Neural cell (in vitro differentiated cells): Measurements from ENCODE around the gene PACS2. TPM values are rescaled to one million over a fixed set of nuclear protein-coding genes. Genes with fewer than 3 reads are reported as not detected.

Source experiments
- H2AFZ ChIP-seq: fragments of 200-600, 300-800 bp; sonication (generic), shearing (Covaris generic); 2 replicates; pipeline ENCODE4 v1.6.0; 2014; ENCODE audit warnings: low read depth, mild to moderate bottlenecking, antibody characterized with exemption, low read length, moderate library complexity
- H3F3A ChIP-seq: fragments of 200-600 bp; shearing (Covaris generic); 2 replicates; pipeline ENCODE4 v1.6.1; 2016; ENCODE audit warnings: mild to moderate bottlenecking, moderate library complexity, mixed read lengths, antibody characterized with exemption, low read length; ENCODE audit not compliant: insufficient read depth, poor library complexity, severe bottlenecking
- H3K27ac ChIP-seq: fragments of 200-600, 300-800 bp; sonication (generic), shearing (Covaris generic); 2 replicates; pipeline ENCODE4 v1.5.1; 2014; ENCODE audit warnings: mild to moderate bottlenecking, low read length, moderate library complexity
- H3K27me3 ChIP-seq: fragments of 300-800, 200-600 bp; sonication (generic), shearing (Covaris generic); 2 replicates; pipeline ENCODE4 v1.6.0; 2014; ENCODE audit warnings: mild to moderate bottlenecking, low read depth, low read length, moderate library complexity; ENCODE audit not compliant: insufficient read depth
- H3K36me3 ChIP-seq: fragments of 300-800, 200-600 bp; sonication (generic), shearing (Covaris generic); 2 replicates; pipeline ENCODE4 v1.5.1; 2014; ENCODE audit warnings: mild to moderate bottlenecking, antibody characterized with exemption, low read length, moderate library complexity; ENCODE audit not compliant: insufficient read depth
- H3K4me2 ChIP-seq: fragments of 300-800, 200-600 bp; sonication (generic), shearing (Covaris generic); 2 replicates; pipeline ENCODE4 v1.6.0; 2014; ENCODE audit warnings: mild to moderate bottlenecking, low read length
- H3K4me3 ChIP-seq: fragments of 300-800, 200-600 bp; sonication (generic), shearing (Covaris generic); 2 replicates; pipeline ENCODE4 v1.5.1; 2014; ENCODE audit warnings: mild to moderate bottlenecking, low read length, moderate library complexity
- H3K79me2 ChIP-seq: fragments of 200-600 bp; shearing (Covaris generic); replicated peaks from 2 replicates; pipeline ENCODE4 v1.6.0; 2014; ENCODE audit warnings: mild to moderate bottlenecking, low read length, moderate library complexity; ENCODE audit not compliant: insufficient read depth
- H3K9ac ChIP-seq: fragments of 300-800, 200-600 bp; sonication (generic), shearing (Covaris generic); 2 replicates; pipeline ENCODE4 v1.6.1; 2016; ENCODE audit warnings: mild to moderate bottlenecking, low read length, mixed read lengths
- H3K9me2 ChIP-seq: fragments of 200-600 bp; shearing (Covaris generic); 2 replicates; pipeline ENCODE4 v1.6.1; 2016; ENCODE audit warnings: mild to moderate bottlenecking, low read length, mixed read lengths; ENCODE audit not compliant: insufficient read depth
- H3K9me3 ChIP-seq: fragments of 200-600, 300-800 bp; sonication (generic), shearing (Covaris generic); 2 replicates; pipeline ENCODE4 v1.6.1; 2016; ENCODE audit warnings: mild to moderate bottlenecking, mixed run types, low read length, moderate library complexity, mixed read lengths
- H4K20me1 ChIP-seq: fragments of 200-600 bp; shearing (Covaris generic); 2 replicates; pipeline ENCODE4 v1.6.1; 2016; ENCODE audit warnings: mild to moderate bottlenecking, mixed run types; ENCODE audit not compliant: insufficient read depth
- EP300 ChIP-seq: fragments of 450-650 bp; conservative IDR thresholded peaks from 2 replicates; pipeline ENCODE4 v1.6.1; 2014; ENCODE audit warnings: antibody characterized with exemption, mild to moderate bottlenecking, moderate library complexity; ENCODE audit not compliant: poor library complexity, severe bottlenecking
- EZH2 ChIP-seq: fragments of 200-600, 300-800 bp; shearing (Covaris generic), sonication (generic); IDR thresholded peaks from 2 replicates; pipeline ENCODE4 v1.6.1; 2014; ENCODE audit warnings: antibody characterized with exemption, low read length, borderline replicate concordance, mild to moderate bottlenecking; ENCODE audit not compliant: insufficient read depth, poor library complexity, severe bottlenecking
- MXI1 ChIP-seq: fragments of 450-650 bp; conservative IDR thresholded peaks from 2 replicates; pipeline ENCODE4 v1.6.1; 2014; ENCODE audit warnings: antibody characterized with exemption, mild to moderate bottlenecking; ENCODE audit not compliant: poor library complexity, severe bottlenecking
- POLR2AphosphoS5 ChIP-seq: IDR thresholded peaks from 2 replicates; pipeline ENCODE4 v1.6.1; 2012
- RAD21 ChIP-seq: fragments of 450-650 bp; conservative IDR thresholded peaks from 2 replicates; pipeline ENCODE4 v1.6.1; 2014; ENCODE audit warnings: antibody characterized with exemption, mild to moderate bottlenecking, moderate library complexity
- REST ChIP-seq: IDR thresholded peaks from 2 replicates; pipeline ENCODE4 v1.6.1; 2012; ENCODE audit warnings: borderline replicate concordance
- SMC3 ChIP-seq: fragments of 450-650 bp; conservative IDR thresholded peaks from 2 replicates; pipeline ENCODE4 v1.6.1; 2014; ENCODE audit warnings: antibody characterized with exemption, mild to moderate bottlenecking, moderate library complexity; ENCODE audit not compliant: poor library complexity
- TAF1 ChIP-seq: IDR thresholded peaks from 2 replicates; pipeline ENCODE4 v1.6.1; 2012; ENCODE audit warnings: low read depth
- polyA plus RNA-seq: library from polyadenylated mRNA; depleted of rRNA; stranded (reverse); fragments of >200 nt; gene quantifications from 2 replicates; pipeline ENCODE4 v1.2.3, GENCODE V29; 2014
- TF ChIP-seq, protein P1 (sequence below): fragments of 450-650 bp; IDR thresholded peaks from 2 replicates; pipeline ENCODE4 v1.5.1; 2014; ENCODE audit warnings: antibody characterized with exemption, mild to moderate bottlenecking, moderate library complexity; ENCODE audit not compliant: poor library complexity, severe bottlenecking

The PACS2 gene
- polyA plus RNA-seq, 1 donor from 2014 or later, result 77.7 TPM

DNA sequence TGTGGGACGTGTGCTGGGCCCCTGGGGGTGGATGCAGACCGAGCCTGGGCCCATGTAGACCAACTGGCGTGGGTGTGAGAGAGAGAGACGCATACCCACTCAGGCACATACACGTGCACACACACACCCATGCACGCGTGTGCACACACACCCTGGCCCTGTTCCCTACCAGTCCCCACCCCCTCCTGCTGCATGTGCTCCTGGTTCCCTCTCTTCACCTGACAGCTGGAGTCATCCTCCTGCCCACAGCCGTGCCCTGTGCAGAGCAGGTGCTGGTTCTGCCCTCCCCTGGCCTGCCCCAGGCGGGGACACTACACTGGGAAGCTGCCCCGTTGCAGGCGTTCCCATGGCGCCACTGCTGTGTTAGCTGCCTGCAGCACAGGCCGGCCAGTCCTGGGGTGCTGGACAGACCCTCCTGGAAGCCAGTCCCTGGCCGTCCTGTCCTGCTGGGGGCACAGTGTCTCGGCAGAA is 18.5 kb downstream of the PACS2 start:
- H3K9ac ChIP-seq, result no peak overlapping the region
- no peak overlapping the region for H3K27ac ChIP-seq
- no peaks in the 10 kb centered on the region for H3K36me3 ChIP-seq

DNA sequence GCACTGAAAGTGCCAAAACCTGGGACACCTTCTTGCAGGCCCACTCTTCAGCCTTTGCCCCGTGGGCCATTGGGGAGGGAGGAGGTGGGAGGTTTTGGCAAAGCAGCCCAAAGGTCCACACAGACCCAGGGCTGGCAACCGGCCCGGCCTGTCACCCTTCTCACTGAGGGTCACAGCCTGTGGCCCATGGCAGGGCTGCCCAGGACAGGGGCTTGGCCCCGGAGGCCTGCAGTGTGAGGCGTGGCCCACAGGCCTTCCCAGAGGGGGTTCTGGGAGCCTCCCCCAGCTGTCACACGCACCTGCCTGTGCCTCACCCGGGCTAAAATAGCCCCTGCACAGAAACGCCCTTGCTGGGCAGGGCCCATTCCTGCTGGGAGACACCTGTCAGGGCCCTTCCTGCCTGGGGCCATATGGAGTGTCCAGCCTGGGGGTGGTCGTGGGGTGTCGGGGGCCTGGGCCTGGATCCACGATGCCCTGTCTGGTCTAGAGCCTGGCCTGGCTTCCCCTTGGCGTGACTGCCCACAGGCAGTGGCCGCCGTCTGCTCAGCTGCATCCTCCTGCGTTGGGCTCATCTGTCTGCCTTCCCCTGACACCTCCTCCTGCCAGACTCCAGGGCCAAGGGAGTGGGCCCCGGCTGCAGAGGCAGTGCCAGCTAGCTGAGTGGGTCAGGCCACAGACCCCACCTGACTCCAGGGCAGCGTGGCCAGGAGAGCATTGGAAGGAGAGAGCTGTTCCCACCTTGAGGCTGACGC is 19.2 kb downstream of the PACS2 start:
- no peaks in the 10 kb centered on the region for H3K9me3 ChIP-seq
- H3K9ac ChIP-seq, result no peak overlapping the region
- H4K20me1 ChIP-seq, result peaks cover 25% of the 10 kb centered on the region
- H3K4me2 ChIP-seq, result no peak overlapping the region
- H3K4me3 ChIP-seq, result no peak overlapping the region
- H3K27me3 ChIP-seq, result no peaks in the 10 kb centered on the region
- no peak overlapping the region for H2AFZ ChIP-seq
- H3F3A ChIP-seq, result no peaks in the 10 kb centered on the region
- H3K79me2 ChIP-seq, result peaks cover 28% of the 10 kb centered on the region
- H3K36me3 ChIP-seq, result no peaks in the 10 kb centered on the region
- H3K9me2 ChIP-seq, result no peaks in the 10 kb centered on the region
- TF ChIP-seq POLR2AphosphoS5 (no peak), TAF1 (no peak), SMC3 (no peak)
- TF ChIP-seq, protein P1, sequence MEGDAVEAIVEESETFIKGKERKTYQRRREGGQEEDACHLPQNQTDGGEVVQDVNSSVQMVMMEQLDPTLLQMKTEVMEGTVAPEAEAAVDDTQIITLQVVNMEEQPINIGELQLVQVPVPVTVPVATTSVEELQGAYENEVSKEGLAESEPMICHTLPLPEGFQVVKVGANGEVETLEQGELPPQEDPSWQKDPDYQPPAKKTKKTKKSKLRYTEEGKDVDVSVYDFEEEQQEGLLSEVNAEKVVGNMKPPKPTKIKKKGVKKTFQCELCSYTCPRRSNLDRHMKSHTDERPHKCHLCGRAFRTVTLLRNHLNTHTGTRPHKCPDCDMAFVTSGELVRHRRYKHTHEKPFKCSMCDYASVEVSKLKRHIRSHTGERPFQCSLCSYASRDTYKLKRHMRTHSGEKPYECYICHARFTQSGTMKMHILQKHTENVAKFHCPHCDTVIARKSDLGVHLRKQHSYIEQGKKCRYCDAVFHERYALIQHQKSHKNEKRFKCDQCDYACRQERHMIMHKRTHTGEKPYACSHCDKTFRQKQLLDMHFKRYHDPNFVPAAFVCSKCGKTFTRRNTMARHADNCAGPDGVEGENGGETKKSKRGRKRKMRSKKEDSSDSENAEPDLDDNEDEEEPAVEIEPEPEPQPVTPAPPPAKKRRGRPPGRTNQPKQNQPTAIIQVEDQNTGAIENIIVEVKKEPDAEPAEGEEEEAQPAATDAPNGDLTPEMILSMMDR, result no peak
- no peak overlapping the region for H3K27ac ChIP-seq

More for the DNA sequence above, 18.5 kb downstream of the PACS2 start:
- Histone ChIP-seq H3K9me3 (no peaks in the 10 kb centered on the region), H3K4me3 (no peak overlapping the region), H3K4me2 (no peak overlapping the region), H3K9me2 (no peaks in the 10 kb centered on the region), H4K20me1 (peaks cover 29% of the 10 kb centered on the region), H3F3A (no peaks in the 10 kb centered on the region), H3K79me2 (peaks cover 35% of the 10 kb centered on the region), H2AFZ (no peak overlapping the region), H3K27me3 (no peaks in the 10 kb centered on the region)
- no peak for TF ChIP-seq EZH2
- no peak for TF ChIP-seq EP300
- TF ChIP-seq REST, result no peak
- no peak for TF ChIP-seq POLR2AphosphoS5
- no peak for TF ChIP-seq RAD21
- TF ChIP-seq SMC3, result no peak
- TF ChIP-seq, protein P1, result no peak
- no peak for TF ChIP-seq MXI1
- TF ChIP-seq TAF1, result no peak
